Measurements from ENCODE around the gene ARRDC3. TPM values are rescaled to one million over a fixed set of nuclear protein-coding genes. Genes with fewer than 3 reads are reported as not detected.
"Not testable (repeated sequence)": the region's sequence is repeated elsewhere in the genome, so short reads cannot be mapped to it uniquely, and the experiment has no call there.

Gene ARRDC3, protein sequence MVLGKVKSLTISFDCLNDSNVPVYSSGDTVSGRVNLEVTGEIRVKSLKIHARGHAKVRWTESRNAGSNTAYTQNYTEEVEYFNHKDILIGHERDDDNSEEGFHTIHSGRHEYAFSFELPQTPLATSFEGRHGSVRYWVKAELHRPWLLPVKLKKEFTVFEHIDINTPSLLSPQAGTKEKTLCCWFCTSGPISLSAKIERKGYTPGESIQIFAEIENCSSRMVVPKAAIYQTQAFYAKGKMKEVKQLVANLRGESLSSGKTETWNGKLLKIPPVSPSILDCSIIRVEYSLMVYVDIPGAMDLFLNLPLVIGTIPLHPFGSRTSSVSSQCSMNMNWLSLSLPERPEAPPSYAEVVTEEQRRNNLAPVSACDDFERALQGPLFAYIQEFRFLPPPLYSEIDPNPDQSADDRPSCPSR
- 93.9 and 147 TPM in 2 replicates for total RNA-seq

GRCh38 chr5:91383027-91383955, at the start of gene ARRDC3:
Gene ARRDC3, minus strand, starts transcription at chr5:91383317. Its CDS starts 225 bp downstream, at chr5:91383092.
- DNase-seq (ENCODE audit: low read depth) = peak; percentile 89

GRCh38 chr5:91430949-91431348, 47.8 kb upstream of the ARRDC3 start:
- DNase-seq (ENCODE audit: low read depth) = no peak

GRCh38 chr5:91424638-91425436, 41.7 kb upstream of the ARRDC3 start:
- DNase-seq (ENCODE audit: low read depth) = no peak

GRCh38 chr5:91423871-91424270, 40.8 kb upstream of the ARRDC3 start:
- no peak for DNase-seq (ENCODE audit: low read depth)

DNA sequence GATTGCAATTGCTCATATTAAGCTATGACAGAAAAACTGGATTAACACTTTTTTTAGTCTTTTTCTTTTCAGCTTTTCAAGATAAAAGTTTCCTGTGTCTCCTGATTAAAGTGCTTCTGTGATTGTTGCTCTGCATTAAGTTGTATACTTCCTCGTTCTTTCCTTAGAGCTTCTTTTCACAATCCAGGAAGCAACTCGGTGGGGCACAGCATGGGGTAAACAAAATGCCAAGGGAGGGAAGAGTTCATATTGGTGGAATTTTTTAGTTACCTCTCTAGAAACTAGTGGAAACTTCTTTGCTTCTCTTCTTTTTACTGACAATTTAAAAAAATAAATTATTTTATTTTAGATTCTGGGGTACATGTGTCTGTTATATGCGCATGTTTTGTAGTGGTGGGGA, 37.8 kb upstream of the ARRDC3 start:
- no peak for DNase-seq (ENCODE audit: low read depth)

GRCh38 chr5:91419571-91420537, 36.7 kb upstream of the ARRDC3 start:
- DNase-seq (ENCODE audit: low read depth) = peak; percentile 61

- DNase-seq (ENCODE audit: low read depth) = no peak
These were observed 36.0 kb upstream of the ARRDC3 start for GRCh38 chr5:91419136-91419535.

GRCh38 chr5:91418158-91418557, 35.0 kb upstream of the ARRDC3 start:
- DNase-seq (ENCODE audit: low read depth) = peak; percentile 16

GRCh38 chr5:91417219-91417618, 34.1 kb upstream of the ARRDC3 start:
- peak; percentile 50 for DNase-seq (ENCODE audit: low read depth)

DNA sequence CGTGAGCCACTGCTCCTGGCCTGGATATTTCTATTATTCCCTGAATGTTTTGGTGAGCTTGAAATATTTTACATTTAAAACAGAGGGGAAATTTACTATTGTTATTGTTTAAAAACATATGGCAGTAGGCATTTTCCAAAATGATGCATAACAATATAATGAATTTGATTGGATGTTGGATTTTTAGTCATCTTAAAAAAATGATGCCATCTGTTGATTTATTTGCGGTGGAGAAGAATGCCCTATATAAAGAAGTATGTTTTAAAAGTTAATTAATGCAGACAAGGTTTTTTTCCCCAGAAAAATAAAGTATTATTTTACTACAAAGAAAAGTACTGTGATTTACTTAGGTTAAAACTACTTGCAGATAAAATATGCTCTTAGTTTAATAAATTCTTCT, 33.4 kb upstream of the ARRDC3 start:
- DNase-seq (ENCODE audit: low read depth) = no peak

DNA sequence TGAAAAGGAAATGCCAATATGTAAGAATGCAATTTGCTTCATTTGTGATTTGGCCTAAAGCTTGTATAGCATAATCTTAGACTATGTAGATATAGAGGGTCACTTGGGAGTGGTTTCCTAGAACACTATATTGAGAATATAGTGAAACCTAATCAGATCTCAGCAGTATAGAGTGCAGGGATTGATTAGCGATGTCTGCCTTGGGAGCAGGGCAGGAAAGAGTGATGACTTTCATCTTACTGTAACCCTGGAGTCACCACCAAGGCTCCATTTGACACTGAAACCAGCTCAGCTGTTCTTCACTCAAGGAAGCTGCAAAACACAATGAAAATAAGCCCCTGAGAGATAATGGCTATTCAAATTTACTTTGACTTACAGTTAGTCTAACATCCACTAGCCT, 26.2 kb upstream of the ARRDC3 start:
- no peak for DNase-seq (ENCODE audit: low read depth)

DNA sequence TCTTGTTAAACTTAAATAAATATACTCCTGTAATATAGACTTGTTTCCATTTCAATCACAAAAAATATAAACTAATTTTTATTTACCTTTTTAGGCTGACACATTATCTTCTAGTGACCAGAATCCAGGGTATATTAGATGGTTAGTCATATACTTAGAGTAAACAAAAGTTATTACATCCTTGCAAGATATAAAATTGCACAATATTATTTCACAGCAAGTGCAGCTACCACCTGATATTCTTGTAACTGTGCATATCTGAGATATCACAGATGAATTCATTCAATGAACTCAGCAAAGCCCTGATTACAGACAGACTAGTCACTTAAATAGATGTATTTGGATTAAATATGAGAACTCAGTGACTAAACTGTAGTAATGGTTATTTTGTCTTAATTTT, 25.6 kb upstream of the ARRDC3 start:
- no peak for DNase-seq (ENCODE audit: low read depth)

DNA sequence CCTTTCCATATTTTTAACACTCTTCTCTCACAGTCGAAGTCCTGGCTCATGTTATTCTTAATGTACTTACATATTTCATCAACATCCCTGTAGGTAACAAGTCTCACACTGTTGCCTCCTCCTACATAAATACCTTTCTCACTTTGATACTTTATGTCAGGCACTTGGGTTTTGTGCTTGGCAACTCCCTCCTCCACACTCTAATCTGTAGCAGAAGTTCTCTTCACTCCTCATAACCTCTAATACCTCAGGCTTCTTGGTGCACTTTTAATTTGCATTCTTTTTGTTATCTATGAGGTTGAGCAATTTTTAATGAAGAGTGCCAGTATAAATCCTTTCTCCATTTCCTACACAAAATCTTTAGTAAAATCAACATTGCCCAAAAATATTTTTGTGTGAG, 24.1 kb upstream of the ARRDC3 start:
- DNase-seq (ENCODE audit: low read depth) = no peak

DNA sequence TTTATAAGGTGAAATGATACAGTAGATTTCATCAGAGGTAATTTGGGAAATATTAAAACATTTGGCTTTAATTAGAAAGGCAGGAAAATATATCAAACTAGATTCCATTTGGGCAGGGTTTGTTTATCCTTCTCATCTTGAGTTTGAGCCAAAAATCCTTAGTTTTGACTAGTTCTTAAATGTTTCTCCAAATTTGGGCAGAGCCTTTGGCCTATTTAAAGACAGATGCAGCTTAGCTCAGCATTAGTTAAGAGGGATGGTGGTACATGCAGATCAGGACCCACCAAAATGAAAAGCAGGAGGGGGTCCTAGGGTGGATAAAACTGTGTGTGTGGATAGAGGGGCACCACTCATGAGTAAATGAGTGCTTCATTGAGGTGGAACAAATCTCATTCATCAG, 20.3 kb upstream of the ARRDC3 start:
- no peak for DNase-seq (ENCODE audit: low read depth)

GRCh38 chr5:91401175-91401574, 18.1 kb upstream of the ARRDC3 start:
- no peak for DNase-seq (ENCODE audit: low read depth)

DNA sequence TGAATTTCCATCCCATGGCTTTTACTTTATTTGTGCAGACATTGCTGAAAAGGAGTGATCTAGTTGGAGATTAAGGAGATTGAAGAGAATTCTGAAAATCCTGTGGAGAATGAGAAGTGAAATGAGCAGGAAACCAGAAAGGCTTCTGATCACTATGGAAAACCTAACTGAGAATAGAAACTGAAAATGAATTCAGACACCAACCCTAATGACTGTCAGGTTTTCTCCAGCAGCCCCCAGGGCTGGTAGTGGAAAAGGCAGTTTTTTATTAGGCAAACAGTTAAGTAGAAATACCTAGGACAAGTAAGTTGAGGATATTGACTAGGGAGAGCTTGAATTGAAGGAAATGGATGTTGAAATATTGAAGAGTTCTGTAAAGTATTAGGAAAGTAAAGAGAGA, 14.7 kb upstream of the ARRDC3 start:
- no peak for DNase-seq (ENCODE audit: low read depth)

DNA sequence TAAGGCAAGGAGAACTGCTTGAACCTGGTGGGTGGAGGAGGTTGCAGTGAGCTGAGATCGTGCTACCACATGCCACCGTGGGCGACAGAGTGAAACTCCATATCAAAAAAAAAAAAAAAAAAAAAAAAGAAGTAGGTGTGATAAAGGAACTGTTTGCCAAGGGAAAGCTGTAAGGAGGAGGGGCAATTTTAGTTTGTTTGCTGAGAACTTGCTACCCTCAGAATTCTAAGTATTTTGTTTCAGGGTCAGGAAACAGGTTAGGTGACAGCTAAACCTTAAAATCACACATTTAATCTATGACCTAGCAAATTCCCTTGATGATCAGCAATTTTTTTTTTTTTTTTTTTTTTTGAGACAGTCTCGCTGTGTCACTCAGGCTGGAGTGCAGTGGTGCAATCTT, 7.2 kb upstream of the ARRDC3 start:
- no peak for DNase-seq (ENCODE audit: low read depth)

- not testable (repeated sequence) for DNase-seq (ENCODE audit: low read depth)
These were observed 6.4 kb upstream of the ARRDC3 start for GRCh38 chr5:91389555-91389954.

GRCh38 chr5:91388362-91388761, 5.2 kb upstream of the ARRDC3 start:
- DNase-seq (ENCODE audit: low read depth) = no peak

- DNase-seq (ENCODE audit: low read depth) = no peak
These were observed 3.0 kb upstream of the ARRDC3 start for GRCh38 chr5:91386120-91386519.

- not testable (repeated sequence) for DNase-seq (ENCODE audit: low read depth)
These were observed 2.5 kb upstream of the ARRDC3 start for GRCh38 chr5:91385596-91385995.
